H1 (cell line): ENCODE data around the gene SUZ12. TPM values are rescaled to one million over a fixed set of nuclear protein-coding genes. Genes with fewer than 3 reads are reported as not detected.
"Not testable (repeated sequence)": the region's sequence is repeated elsewhere in the genome, so short reads cannot be mapped to it uniquely, and the experiment has no call there.

Experiments
- CTCF ChIA-PET: fragments of 300-600 bp; sonication (Branson Sonifier 250); formaldehyde crosslinking; loops from one replicate; lab custom pipeline; 2021; ENCODE audit not compliant: partially characterized antibody; lab: Charles Lee
- POLR2A ChIA-PET: fragments of 300-600 bp; sonication (Branson Sonifier 250); formaldehyde crosslinking; loops from one replicate; lab custom pipeline; 2021; ENCODE audit warnings: inconsistent platforms; ENCODE audit not compliant: partially characterized antibody; lab: Charles Lee
- DNase-seq, 2 experiments: peaks; one replicate each; pipeline versions ENCODE4 v3.0.0 to v3.0.0-alpha.2; 2010 to 2022; ENCODE audit warnings: low spot score in 2 of 2, low read depth in 1 of 2, mixed read lengths in 1 of 2
- FAIRE-seq: peaks from 2 replicates; lab custom pipeline; 2011; peaks lifted over from hg19 to GRCh38; lab: Jason Lieb, UNC
- H2AFZ ChIP-seq: 2 replicates; pipeline ENCODE4 v1.8.1; 2012; ENCODE audit warnings: low read length, inconsistent platforms
- H2AK5ac ChIP-seq: 2 replicates; pipeline ENCODE4 v1.6.1; 2013; ENCODE audit warnings: low read depth, low read length
- H2BK120ac ChIP-seq: replicated peaks from 2 replicates; pipeline ENCODE3; 2013; ENCODE audit warnings: low read depth, low read length, inconsistent platforms
- H2BK12ac ChIP-seq: 2 replicates; pipeline ENCODE4 v1.6.1; 2013; ENCODE audit warnings: low read depth, low read length
- H2BK15ac ChIP-seq: 2 replicates; pipeline ENCODE4 v1.6.1; 2013; ENCODE audit warnings: low read length
- H2BK20ac ChIP-seq: 2 replicates; pipeline ENCODE4 v1.6.1; 2013; ENCODE audit warnings: low read length
- H2BK5ac ChIP-seq: 2 replicates; pipeline ENCODE4 v1.6.1; 2013; ENCODE audit warnings: low read depth, low read length
- H3K14ac ChIP-seq: 2 replicates; pipeline ENCODE4 v1.6.1; 2013; ENCODE audit warnings: inconsistent platforms; ENCODE audit not compliant: insufficient read length
- H3K18ac ChIP-seq: 2 replicates; pipeline ENCODE4 v1.6.1; 2013; ENCODE audit warnings: low read length; ENCODE audit errors: extremely low read depth
- H3K23ac ChIP-seq: 2 replicates; pipeline ENCODE4 v1.6.1; 2013; ENCODE audit warnings: inconsistent platforms; ENCODE audit not compliant: insufficient read length
- H3K23me2 ChIP-seq: 2 replicates; pipeline ENCODE4 v1.6.1; 2013; ENCODE audit warnings: low read depth, low read length
- H3K27ac ChIP-seq: 2 replicates; pipeline ENCODE4 v1.6.1; 2011; ENCODE audit warnings: low read depth, low read length, inconsistent platforms
- H3K27me3 ChIP-seq, 4 experiments: replicated peaks in 1 of 4; 1 replicate in 1 of 4; 2 replicates in 3 of 4; pipeline versions ENCODE4 v1.6.1 to v1.8.1; 2011 to 2013; ENCODE audit warnings: low read length in 3 of 4, mild to moderate bottlenecking in 3 of 4, inconsistent platforms in 2 of 4, mixed read lengths in 2 of 4, moderate library complexity in 1 of 4; ENCODE audit not compliant: control insufficient read depth in 3 of 4, insufficient read depth in 3 of 4; ENCODE audit errors: extremely low read depth in 1 of 4
- H3K36me3 ChIP-seq, 4 experiments: 2 replicates each; pipeline versions ENCODE4 v1.6.1 to v1.8.1; 2011 to 2013; ENCODE audit warnings: mild to moderate bottlenecking in 4 of 4, low read length in 3 of 4, moderate library complexity in 2 of 4, control low read depth in 1 of 4, inconsistent platforms in 1 of 4; ENCODE audit not compliant: insufficient read depth in 4 of 4, control insufficient read depth in 2 of 4
- H3K4ac ChIP-seq: replicated peaks from 2 replicates; pipeline ENCODE3; 2013; ENCODE audit warnings: low read length, low read depth, mixed read lengths, inconsistent platforms; ENCODE audit not compliant: insufficient read length
- H3K4me1 ChIP-seq, 4 experiments: replicated peaks in 1 of 4; 1 replicate in 1 of 4; 2 replicates in 3 of 4; pipeline versions ENCODE4 v1.6.1 to v1.8.1; 2011 to 2013; ENCODE audit warnings: low read length in 3 of 4, inconsistent platforms in 2 of 4, mixed read lengths in 1 of 4; ENCODE audit not compliant: insufficient read depth in 4 of 4, control insufficient read depth in 3 of 4
- H3K4me2 ChIP-seq, 2 experiments: 2 replicates each; pipeline versions ENCODE4 v1.6.1 to v1.8.1; 2011 to 2013; ENCODE audit warnings: low read depth in 2 of 2, low read length in 2 of 2, control low read depth in 1 of 2, inconsistent platforms in 1 of 2, mild to moderate bottlenecking in 1 of 2; ENCODE audit not compliant: insufficient read depth in 1 of 2
- H3K4me3 ChIP-seq, 4 experiments: fragments of 200-600, 300-600 bp in 1 of 4; sonication (generic), shearing (Covaris generic), sonication (Bioruptor Twin) in 1 of 4; 2 replicates each; pipeline versions ENCODE4 v1.5.1 to v1.8.1; 2011 to 2016; ENCODE audit warnings: low read length in 4 of 4, low read depth in 3 of 4, control low read depth in 2 of 4, inconsistent platforms in 2 of 4, mild to moderate bottlenecking in 2 of 4, mixed read lengths in 1 of 4, moderate library complexity in 1 of 4; ENCODE audit not compliant: insufficient read depth in 2 of 4; ENCODE audit errors: extremely low read depth in 1 of 4
- H3K56ac ChIP-seq: replicated peaks from 2 replicates; pipeline ENCODE3; 2013; ENCODE audit warnings: low read depth, mild to moderate bottlenecking, mixed read lengths, low read length, inconsistent platforms; ENCODE audit not compliant: insufficient read length
- H3K79me1 ChIP-seq: 2 replicates; pipeline ENCODE4 v1.6.1; 2013; ENCODE audit warnings: low read depth, low read length, control low read depth
- H3K79me2 ChIP-seq, 2 experiments: 2 replicates each; pipeline versions ENCODE4 v1.6.1 to v1.8.1; 2012 to 2013; ENCODE audit warnings: low read length in 2 of 2, mild to moderate bottlenecking in 2 of 2, inconsistent platforms in 1 of 2; ENCODE audit not compliant: insufficient read depth in 2 of 2, control insufficient read depth in 1 of 2
- H3K9ac ChIP-seq, 4 experiments: replicated peaks in 1 of 4; 1 replicate in 1 of 4; 2 replicates in 3 of 4; pipeline versions ENCODE4 v1.6.1 to v1.8.1; 2011 to 2013; ENCODE audit warnings: low read depth in 3 of 4, low read length in 3 of 4, control low read depth in 2 of 4, mild to moderate bottlenecking in 2 of 4, moderate library complexity in 2 of 4, inconsistent platforms in 1 of 4; ENCODE audit errors: extremely low read depth in 1 of 4
- H3K9me3 ChIP-seq, 2 experiments: 2 replicates each; pipeline versions ENCODE4 v1.6.1 to v1.8.1; 2012 to 2013; ENCODE audit warnings: mild to moderate bottlenecking in 2 of 2, moderate library complexity in 2 of 2, control low read depth in 1 of 2, inconsistent platforms in 1 of 2, low read depth in 1 of 2, low read length in 1 of 2, mixed read lengths in 1 of 2; ENCODE audit not compliant: insufficient read depth in 2 of 2
- H4K20me1 ChIP-seq, 2 experiments: replicated peaks in 1 of 2; 2 replicates each; pipeline versions ENCODE3 to v1.8.1; 2011 to 2013; ENCODE audit warnings: inconsistent platforms in 2 of 2, low read length in 2 of 2, mild to moderate bottlenecking in 1 of 2; ENCODE audit not compliant: insufficient read depth in 2 of 2, control insufficient read depth in 1 of 2
- H4K5ac ChIP-seq: 2 replicates; pipeline ENCODE4 v1.6.1; 2013; ENCODE audit warnings: low read length, low read depth, mixed read lengths, inconsistent platforms; ENCODE audit not compliant: insufficient read length
- H4K8ac ChIP-seq: 2 replicates; pipeline ENCODE4 v1.8.0; 2013; ENCODE audit warnings: mild to moderate bottlenecking, moderate library complexity, low read length, inconsistent platforms; ENCODE audit not compliant: insufficient read depth; ENCODE audit errors: extremely low read depth
- H4K91ac ChIP-seq: replicated peaks from 2 replicates; pipeline ENCODE3; 2013; ENCODE audit warnings: low read length, mixed read lengths, inconsistent platforms; ENCODE audit not compliant: insufficient read length
- WGBS, 2 experiments: shearing (Covaris generic) in 1 of 2; methylation state at CpG; one replicate each; pipeline versions ENCODE4 v1.1.6 to v1.1.7; 2013 to 2015; ENCODE audit warnings: low lambda C conversion rate in 2 of 2, mixed read lengths in 2 of 2, inconsistent platforms in 1 of 2, low coverage in 1 of 2, missing lambda C conversion rate in 1 of 2; ENCODE audit not compliant: insufficient replicate concordance in 2 of 2, insufficient coverage in 1 of 2, insufficient read length in 1 of 2; ENCODE audit errors: extremely low coverage in 1 of 2, missing lambda C conversion rate in 1 of 2; 5-methylcytosine and 5-hydroxymethylcytosine counted together
- polyA plus RNA-seq, 7 experiments: library from polyadenylated mRNA; depleted of rRNA in 3 of 7; stranded (reverse) in 5 of 7; unstranded in 2 of 7; fragments of >200 nt in 5 of 7; fragments of 200-250 nt in 2 of 7; gene quantifications; 1 replicate in 5 of 7; 2 replicates in 1 of 7; 4 replicates in 1 of 7; pipeline versions ENCODE4 v1.2.1 to v1.2.3, GENCODE V29; 2011 to 2013; ENCODE audit warnings: missing spikeins in 2 of 7, mixed read lengths in 2 of 7
- total RNA-seq: library from RNA; stranded (reverse); fragmentation: NEBNext Ultra II Directional; extraction: Animal tissue kit (Norgen Biotek cat#: 25700); gene quantifications from 2 replicates; pipeline ENCODE4 v1.2.1, GENCODE V29; 2021

Gene SUZ12
- total and polyA plus RNA-seq, 2 of the 8 experiments (the other 6 are each of a cell fraction or from before 2014, with no cell fraction given) = 9.1 to 34.6 TPM

DNA sequence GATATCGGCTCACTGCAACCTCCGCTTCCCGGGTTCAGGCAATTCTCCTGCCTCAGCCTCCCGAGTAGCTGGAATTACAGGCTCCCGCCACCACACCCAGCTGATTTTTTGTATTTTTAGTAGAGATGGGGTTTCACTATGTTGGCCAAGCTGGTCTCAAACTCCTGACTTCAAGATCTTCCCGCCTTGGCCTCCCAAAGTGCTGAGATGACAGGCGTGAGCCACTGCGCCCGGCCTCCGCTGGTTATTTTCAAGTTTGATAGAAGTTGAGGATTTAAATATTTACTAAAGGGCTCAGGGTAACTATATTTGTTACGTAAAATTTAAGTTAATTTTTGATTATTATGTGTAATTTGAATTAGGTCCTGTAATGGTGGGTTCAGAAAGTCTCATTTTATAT lies 5.1 kb downstream of the SUZ12 start:
- H2AK5ac ChIP-seq, H2BK20ac ChIP-seq, H4K20me1 ChIP-seq, H3K27me3 ChIP-seq, H3K27ac ChIP-seq, H3K56ac ChIP-seq, H2BK12ac ChIP-seq, H2BK120ac ChIP-seq, H3K23ac ChIP-seq, H3K4me3 ChIP-seq, CTCF ChIA-PET, H2AFZ ChIP-seq, H2BK15ac ChIP-seq, H3K23me2 ChIP-seq, FAIRE-seq, H3K9ac ChIP-seq, POLR2A ChIA-PET, H4K5ac ChIP-seq, H4K8ac ChIP-seq, H3K18ac ChIP-seq, H2BK5ac ChIP-seq, H3K14ac ChIP-seq, H3K4me1 ChIP-seq, H3K4ac ChIP-seq, H4K91ac ChIP-seq, H3K9me3 ChIP-seq, H3K4me2 ChIP-seq, H3K79me1 ChIP-seq: not testable (repeated sequence)
- peaks cover 0 to 31% (median 3%) of the 10 kb centered on the region in 4 experiments; a peak in 5 of 8 replicates for H3K36me3 ChIP-seq
- WGBS, 2 experiments = 92 to 100% methylated on average over 1 to 10 of the region's 11 CpGs
- peaks cover 13 to 73% of the 10 kb centered on the region in 2 experiments for H3K79me2 ChIP-seq
- peak in 1 of 2 experiments; percentile 28 for DNase-seq

DNA sequence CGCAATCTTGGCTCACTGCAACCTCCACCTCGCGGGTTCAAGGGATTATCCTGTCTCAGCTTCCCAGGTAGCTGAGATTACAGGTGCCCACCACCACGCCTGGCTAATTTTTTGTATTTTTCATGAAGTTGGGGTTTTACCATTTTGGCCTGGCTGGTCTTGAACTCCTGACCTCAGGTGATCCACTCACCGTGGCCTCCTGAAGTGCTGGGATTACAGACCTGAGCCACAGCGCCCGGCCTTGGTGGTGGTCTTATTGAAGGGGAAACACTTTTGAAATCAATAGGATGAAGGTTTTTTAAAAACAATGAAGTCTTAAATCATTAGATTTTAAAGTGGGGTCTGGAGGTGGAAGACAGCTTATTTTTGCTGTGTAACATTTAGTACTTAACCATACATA lies 5.6 kb downstream of the SUZ12 start:
- H4K5ac ChIP-seq, H3K4ac ChIP-seq, CTCF ChIA-PET, H3K4me1 ChIP-seq, H3K4me3 ChIP-seq, H2BK5ac ChIP-seq, POLR2A ChIA-PET, H4K8ac ChIP-seq, H2AK5ac ChIP-seq, H3K23ac ChIP-seq, H2BK20ac ChIP-seq, H3K18ac ChIP-seq, H3K4me2 ChIP-seq, H4K20me1 ChIP-seq, H2BK12ac ChIP-seq, H3K9ac ChIP-seq, H3K9me3 ChIP-seq, H2AFZ ChIP-seq, H4K91ac ChIP-seq, H3K56ac ChIP-seq, H3K23me2 ChIP-seq, H2BK120ac ChIP-seq, FAIRE-seq, H3K27me3 ChIP-seq, H2BK15ac ChIP-seq, H3K14ac ChIP-seq, H3K27ac ChIP-seq, H3K79me1 ChIP-seq: not testable (repeated sequence)
- 95% methylated on average over 7 of the region's 7 CpGs; no CpG with 5 or more reads in 1 of the 2 experiments for WGBS, 2 experiments
- Histone ChIP-seq H3K79me2 (peaks cover 13 to 72% of the 10 kb centered on the region in 2 experiments), H3K36me3 (peaks cover 0 to 34% (median 3%) of the 10 kb centered on the region in 4 experiments; a peak in 5 of 8 replicates)
- peak in 1 of 2 experiments; percentile 20 for DNase-seq
